PFSK-1 (cell line): Measurements from ENCODE around the gene CPVL.

Experiments used
- FOXP2 ChIP-seq: optimal IDR thresholded peaks from 2 replicates; pipeline ENCODE3; 2011; ENCODE audit warnings: borderline replicate concordance, control low read depth, inconsistent platforms; ENCODE audit not compliant: insufficient read depth; ENCODE audit errors: extremely low read length, extremely low read depth
- POLR2AphosphoS5 ChIP-seq: IDR thresholded peaks from 2 replicates; pipeline ENCODE4 v1.6.1; 2012; ENCODE audit warnings: low read depth, mild to moderate bottlenecking, control low read depth, low read length, moderate library complexity
- TAF1 ChIP-seq: IDR thresholded peaks from 2 replicates; pipeline ENCODE4 v1.6.1; 2012; ENCODE audit warnings: low read length, control low read depth, borderline replicate concordance; ENCODE audit not compliant: insufficient read depth
- TF ChIP-seq, protein P1 (sequence below), 2 experiments: IDR thresholded peaks; 2 replicates each; pipeline versions ENCODE4 v1.6.1 to v1.8.0; 2011 to 2012; ENCODE audit warnings: low read depth in 2 of 2, low read length in 2 of 2, control low read depth in 1 of 2, inconsistent platforms in 1 of 2, mild to moderate bottlenecking in 1 of 2, moderate library complexity in 1 of 2; ENCODE audit not compliant: insufficient read depth in 1 of 2

DNA sequence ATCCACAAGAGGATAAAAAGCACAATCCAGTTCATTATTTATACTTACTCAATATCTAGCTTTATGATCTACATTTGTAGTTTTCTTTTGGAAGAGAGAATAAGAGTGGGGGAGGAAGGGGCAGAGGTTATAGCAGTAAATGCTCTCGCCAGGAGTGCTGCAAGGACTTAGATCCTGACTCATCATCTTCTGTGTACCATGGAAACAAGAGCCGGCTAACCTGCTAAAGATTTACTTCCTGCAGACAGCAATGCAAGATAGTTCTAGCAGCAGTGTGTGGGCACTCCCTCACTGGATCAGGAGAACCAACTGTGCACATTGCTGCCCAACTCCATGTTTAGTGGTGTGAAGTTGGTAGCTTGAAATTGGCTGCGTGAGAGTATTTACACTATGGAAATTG, 140.5 kb downstream of the CPVL start:
- TF ChIP-seq TAF1 (no peak), POLR2AphosphoS5 (no peak), FOXP2 (no peak)
- TF ChIP-seq, protein P1, sequence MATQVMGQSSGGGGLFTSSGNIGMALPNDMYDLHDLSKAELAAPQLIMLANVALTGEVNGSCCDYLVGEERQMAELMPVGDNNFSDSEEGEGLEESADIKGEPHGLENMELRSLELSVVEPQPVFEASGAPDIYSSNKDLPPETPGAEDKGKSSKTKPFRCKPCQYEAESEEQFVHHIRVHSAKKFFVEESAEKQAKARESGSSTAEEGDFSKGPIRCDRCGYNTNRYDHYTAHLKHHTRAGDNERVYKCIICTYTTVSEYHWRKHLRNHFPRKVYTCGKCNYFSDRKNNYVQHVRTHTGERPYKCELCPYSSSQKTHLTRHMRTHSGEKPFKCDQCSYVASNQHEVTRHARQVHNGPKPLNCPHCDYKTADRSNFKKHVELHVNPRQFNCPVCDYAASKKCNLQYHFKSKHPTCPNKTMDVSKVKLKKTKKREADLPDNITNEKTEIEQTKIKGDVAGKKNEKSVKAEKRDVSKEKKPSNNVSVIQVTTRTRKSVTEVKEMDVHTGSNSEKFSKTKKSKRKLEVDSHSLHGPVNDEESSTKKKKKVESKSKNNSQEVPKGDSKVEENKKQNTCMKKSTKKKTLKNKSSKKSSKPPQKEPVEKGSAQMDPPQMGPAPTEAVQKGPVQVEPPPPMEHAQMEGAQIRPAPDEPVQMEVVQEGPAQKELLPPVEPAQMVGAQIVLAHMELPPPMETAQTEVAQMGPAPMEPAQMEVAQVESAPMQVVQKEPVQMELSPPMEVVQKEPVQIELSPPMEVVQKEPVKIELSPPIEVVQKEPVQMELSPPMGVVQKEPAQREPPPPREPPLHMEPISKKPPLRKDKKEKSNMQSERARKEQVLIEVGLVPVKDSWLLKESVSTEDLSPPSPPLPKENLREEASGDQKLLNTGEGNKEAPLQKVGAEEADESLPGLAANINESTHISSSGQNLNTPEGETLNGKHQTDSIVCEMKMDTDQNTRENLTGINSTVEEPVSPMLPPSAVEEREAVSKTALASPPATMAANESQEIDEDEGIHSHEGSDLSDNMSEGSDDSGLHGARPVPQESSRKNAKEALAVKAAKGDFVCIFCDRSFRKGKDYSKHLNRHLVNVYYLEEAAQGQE (IDR thresholded peaks at IDR 0.05; ENCODE audit: insufficient read depth in 1 of 2, low read depth in 2 of 2, low read length in 2 of 2) = no peak
